ENCODE measurements around the gene SORT1.

SORT1 gene

GRCh38 chr1:109261578-109261977 lies 136.1 kb downstream of the SORT1 start:
- Mint-ChIP-seq H3K27me3 (ENCODE audit: low read depth) (no peaks in the 10 kb centered on the region), H3K9me3 (no peaks in the 10 kb centered on the region), H3K4me1 (ENCODE audit: low read depth) (peaks cover 2% of the 10 kb centered on the region), H3K27ac (no peak overlapping the region), H3K36me3 (ENCODE audit: low read depth) (no peaks in the 10 kb centered on the region), H3K4me3 (no peak overlapping the region)
- DNase-seq (ENCODE audit: low spot score), result no peak

- Mint-ChIP-seq H3K4me3 (no peak overlapping the region), H3K27ac (no peak overlapping the region), H3K27me3 (ENCODE audit: low read depth) (no peaks in the 10 kb centered on the region), H3K4me1 (ENCODE audit: low read depth) (peaks cover 2% of the 10 kb centered on the region), H3K36me3 (ENCODE audit: low read depth) (no peaks in the 10 kb centered on the region), H3K9me3 (no peaks in the 10 kb centered on the region)
- DNase-seq (ENCODE audit: low spot score), result no peak
These were observed 136.7 kb downstream of the SORT1 start for GRCh38 chr1:109261006-109261405.

- Mint-ChIP-seq H3K36me3 (ENCODE audit: low read depth) (no peaks in the 10 kb centered on the region), H3K4me1 (ENCODE audit: low read depth) (peaks cover 2% of the 10 kb centered on the region), H3K9me3 (no peaks in the 10 kb centered on the region), H3K27ac (no peak overlapping the region), H3K27me3 (ENCODE audit: low read depth) (peaks cover 2% of the 10 kb centered on the region), H3K4me3 (no peak overlapping the region)
- no peak for DNase-seq (ENCODE audit: low spot score)
These were observed 137.8 kb downstream of the SORT1 start for GRCh38 chr1:109259674-109260557.
